IPS-15b (cell line): Measurements from ENCODE around the gene GPATCH8.
A peak's percentile ranks its signal among the peaks of the same experiment; 100 is the strongest.
"Not testable (repeated sequence)": the region's sequence is repeated elsewhere in the genome, so short reads cannot be mapped to it uniquely, and the experiment has no call there.

Source experiments
- H3K27me3 ChIP-seq: one replicate; pipeline ENCODE4 v1.6.1; 2013; ENCODE audit warnings: low read length; ENCODE audit not compliant: control insufficient read depth, insufficient read depth
- H3K36me3 ChIP-seq: one replicate; pipeline ENCODE4 v1.6.1; 2013; ENCODE audit warnings: low read length; ENCODE audit not compliant: control insufficient read depth, insufficient read depth
- H3K4me1 ChIP-seq: one replicate; pipeline ENCODE4 v1.6.1; 2013; ENCODE audit warnings: mild to moderate bottlenecking, low read length; ENCODE audit not compliant: control insufficient read depth, insufficient read depth
- H3K4me3 ChIP-seq: one replicate; pipeline ENCODE4 v1.5.1; 2013; ENCODE audit warnings: low read depth, low read length
- H3K9ac ChIP-seq: one replicate; pipeline ENCODE4 v1.6.1; 2013; ENCODE audit warnings: low read depth, mild to moderate bottlenecking, low read length
- H3K9me3 ChIP-seq: one replicate; pipeline ENCODE4 v1.6.1; 2013; ENCODE audit warnings: mild to moderate bottlenecking, low read length; ENCODE audit not compliant: control insufficient read depth, insufficient read depth

GPATCH8 gene

GRCh38 chr17:44518032-44518431, 14.8 kb upstream of the GPATCH8 start:
- no peak overlapping the region for H3K9ac ChIP-seq
- H3K27me3 ChIP-seq: no peaks in the 10 kb centered on the region
- H3K9me3 ChIP-seq: no peaks in the 10 kb centered on the region
- H3K4me3 ChIP-seq: no peak overlapping the region
- no peaks in the 10 kb centered on the region for H3K36me3 ChIP-seq
- H3K4me1 ChIP-seq: no peaks in the 10 kb centered on the region

- peak overlapping the region; percentile 54 for H3K4me3 ChIP-seq
- H3K9ac ChIP-seq, H3K9me3 ChIP-seq: not testable (repeated sequence)
These were observed 8.3 kb upstream of the GPATCH8 start for GRCh38 chr17:44511241-44512134.

GRCh38 chr17:44506939-44507604, 3.9 kb upstream of the GPATCH8 start:
- H3K36me3 ChIP-seq, H3K9me3 ChIP-seq, H3K9ac ChIP-seq, H3K4me1 ChIP-seq, H3K4me3 ChIP-seq, H3K27me3 ChIP-seq: not testable (repeated sequence)

More at GRCh38 chr17:44511241-44512134, 8.3 kb upstream of the GPATCH8 start:
- not testable (repeated sequence) for H3K4me1 ChIP-seq, H3K27me3 ChIP-seq, H3K36me3 ChIP-seq

- peak overlapping the region; percentile 75 for H3K4me3 ChIP-seq
- peaks cover 2% of the 10 kb centered on the region for H3K36me3 ChIP-seq
- H3K9me3 ChIP-seq: no peaks in the 10 kb centered on the region
- H3K9ac ChIP-seq: peak overlapping the region; percentile 99
- H3K4me1 ChIP-seq: peaks cover 6% of the 10 kb centered on the region
- no peaks in the 10 kb centered on the region for H3K27me3 ChIP-seq
These were observed 534 bp downstream of the GPATCH8 start for GRCh38 chr17:44502598-44503146.

- H3K4me1 ChIP-seq: peaks cover 6% of the 10 kb centered on the region
These were observed 1.3 kb downstream of the GPATCH8 start for GRCh38 chr17:44501866-44502375.

GRCh38 chr17:44499722-44500121, 3.5 kb downstream of the GPATCH8 start:
- H3K4me3 ChIP-seq: no peak overlapping the region
- H3K4me1 ChIP-seq: peaks cover 6% of the 10 kb centered on the region
- H3K27me3 ChIP-seq: no peaks in the 10 kb centered on the region
- H3K36me3 ChIP-seq: peaks cover 2% of the 10 kb centered on the region
- no peaks in the 10 kb centered on the region for H3K9me3 ChIP-seq
- no peak overlapping the region for H3K9ac ChIP-seq

More at GRCh38 chr17:44501866-44502375, 1.3 kb downstream of the GPATCH8 start:
- no peaks in the 10 kb centered on the region for H3K9me3 ChIP-seq
- peak overlapping the region; percentile 75 for H3K4me3 ChIP-seq
- peak overlapping the region; percentile 99 for H3K9ac ChIP-seq
- H3K27me3 ChIP-seq: no peaks in the 10 kb centered on the region
- H3K36me3 ChIP-seq: peaks cover 2% of the 10 kb centered on the region

GRCh38 chr17:44496815-44497214, 6.4 kb downstream of the GPATCH8 start:
- Histone ChIP-seq H3K4me3 (no peak overlapping the region), H3K4me1 (peaks cover 3% of the 10 kb centered on the region), H3K27me3 (no peaks in the 10 kb centered on the region), H3K36me3 (no peaks in the 10 kb centered on the region), H3K9me3 (no peaks in the 10 kb centered on the region), H3K9ac (no peak overlapping the region)

- H3K4me3 ChIP-seq: no peak overlapping the region
- H3K27me3 ChIP-seq: no peaks in the 10 kb centered on the region
- no peaks in the 10 kb centered on the region for H3K36me3 ChIP-seq
- H3K4me1 ChIP-seq: no peaks in the 10 kb centered on the region
- no peak overlapping the region for H3K9ac ChIP-seq
- no peaks in the 10 kb centered on the region for H3K9me3 ChIP-seq
These were observed 9.9 kb downstream of the GPATCH8 start for GRCh38 chr17:44493339-44493738.

GRCh38 chr17:44492706-44493272, 10.4 kb downstream of the GPATCH8 start:
- no peaks in the 10 kb centered on the region for H3K27me3 ChIP-seq
- H3K9me3 ChIP-seq: no peaks in the 10 kb centered on the region
- H3K36me3 ChIP-seq: no peaks in the 10 kb centered on the region
- H3K4me1 ChIP-seq: no peaks in the 10 kb centered on the region
- H3K4me3 ChIP-seq: no peak overlapping the region
- H3K9ac ChIP-seq: no peak overlapping the region

GRCh38 chr17:44489581-44489980, 13.6 kb downstream of the GPATCH8 start:
- no peak overlapping the region for H3K9ac ChIP-seq
- H3K4me1 ChIP-seq: peaks cover 4% of the 10 kb centered on the region
- H3K27me3 ChIP-seq: no peaks in the 10 kb centered on the region
- no peaks in the 10 kb centered on the region for H3K36me3 ChIP-seq
- no peak overlapping the region for H3K4me3 ChIP-seq
- no peaks in the 10 kb centered on the region for H3K9me3 ChIP-seq

- H3K4me1 ChIP-seq: peaks cover 4% of the 10 kb centered on the region
- H3K27me3 ChIP-seq: no peaks in the 10 kb centered on the region
- H3K9me3 ChIP-seq: no peaks in the 10 kb centered on the region
- no peak overlapping the region for H3K9ac ChIP-seq
- no peaks in the 10 kb centered on the region for H3K36me3 ChIP-seq
- no peak overlapping the region for H3K4me3 ChIP-seq
These were observed 16.0 kb downstream of the GPATCH8 start for GRCh38 chr17:44487170-44487569.
